ENCODE results near the gene NLK.
A peak's percentile ranks its signal among the peaks of the same experiment; 100 is the strongest.
"Not testable (repeated sequence)": the region's sequence is repeated elsewhere in the genome, so short reads cannot be mapped to it uniquely, and the experiment has no call there.

Gene NLK
- total RNA-seq, result 11.5 to 24.7 reads per million in 2 donors

DNA sequence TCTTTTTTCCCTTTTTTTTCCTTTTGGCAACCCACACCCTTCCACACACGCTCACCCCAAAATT is at the start of gene NLK:
Gene NLK, plus strand, starts transcription at position 21 of the 64 bp plus-strand sequence. CDS start 197 bp downstream, outside the sequence.
- no peak for DNase-seq

GRCh38 chr17:27993161-27993695 is 49.2 kb upstream of the NLK start:
- DNase-seq, result no peak

DNA sequence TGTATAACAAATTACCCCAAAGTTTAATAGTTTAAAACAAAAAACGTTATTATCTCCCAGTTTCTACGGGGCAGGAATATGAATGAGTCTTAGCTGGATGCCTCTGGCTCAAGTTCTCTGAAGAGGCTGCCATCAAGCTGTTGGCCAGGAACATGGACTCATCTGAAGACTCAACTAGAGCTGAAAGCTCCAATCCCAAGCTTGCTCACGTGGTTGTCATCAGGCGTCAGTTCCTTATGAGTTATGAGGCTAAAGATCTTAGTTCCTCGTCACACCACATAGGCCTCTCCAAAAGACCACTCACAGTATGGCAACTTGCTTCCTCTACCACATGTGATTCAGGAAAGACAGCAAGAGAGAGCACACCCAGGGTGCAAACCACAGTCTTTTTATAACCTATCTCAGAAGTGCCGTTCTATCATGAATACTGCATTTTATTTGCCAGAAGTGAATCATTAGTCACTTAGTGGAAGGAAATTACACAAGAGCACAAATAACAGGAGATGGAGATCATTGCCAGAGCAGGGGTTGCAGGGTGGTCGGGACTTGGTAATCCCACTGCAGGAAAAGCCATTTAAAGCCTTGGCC is 48.7 kb upstream of the NLK start:
- no peak for DNase-seq

GRCh38 chr17:27994586-27994985 is 47.9 kb upstream of the NLK start:
- no peak for DNase-seq

- no peak for DNase-seq
These were observed 46.9 kb upstream of the NLK start for GRCh38 chr17:27995554-27995953.

DNA sequence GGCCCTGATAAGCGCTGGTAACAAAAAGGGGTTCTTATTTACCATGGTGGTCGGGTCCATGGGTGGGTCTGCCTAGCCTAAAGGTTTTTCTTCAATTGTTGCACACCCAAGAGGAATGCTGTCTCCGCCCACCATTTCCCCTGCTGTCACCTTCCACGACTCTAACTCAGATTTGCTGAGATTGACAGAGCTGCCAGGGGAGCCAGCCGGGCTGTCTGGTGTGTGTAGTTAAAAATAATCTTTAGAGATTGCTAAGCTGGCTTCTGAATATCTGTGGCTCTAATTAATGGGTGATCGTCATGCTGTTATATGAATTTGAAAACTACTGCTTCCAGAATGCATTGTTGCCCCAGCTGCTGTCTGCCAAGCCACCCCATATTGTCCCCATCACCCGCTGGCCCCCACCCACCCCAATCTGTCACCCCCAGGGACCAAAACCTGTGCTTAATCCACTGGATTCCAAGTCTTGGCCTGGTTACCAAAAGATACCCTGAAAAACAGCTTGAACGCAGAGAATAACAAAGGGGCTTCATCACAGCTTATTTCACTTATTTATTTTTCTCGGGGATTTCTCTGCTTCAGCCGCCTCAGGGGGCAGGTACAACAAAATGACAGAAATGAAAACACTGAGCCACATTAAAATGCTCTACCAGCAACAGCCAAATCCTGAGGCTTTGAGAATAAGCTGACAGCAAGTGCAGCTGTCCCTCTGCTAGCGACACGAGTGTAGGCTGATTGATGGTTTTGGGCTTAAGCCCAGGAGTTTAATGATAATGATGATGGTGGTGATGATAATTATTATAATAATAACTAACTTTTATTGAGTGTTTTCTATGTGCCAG is 46.1 kb upstream of the NLK start:
- DNase-seq, result no peak

DNA sequence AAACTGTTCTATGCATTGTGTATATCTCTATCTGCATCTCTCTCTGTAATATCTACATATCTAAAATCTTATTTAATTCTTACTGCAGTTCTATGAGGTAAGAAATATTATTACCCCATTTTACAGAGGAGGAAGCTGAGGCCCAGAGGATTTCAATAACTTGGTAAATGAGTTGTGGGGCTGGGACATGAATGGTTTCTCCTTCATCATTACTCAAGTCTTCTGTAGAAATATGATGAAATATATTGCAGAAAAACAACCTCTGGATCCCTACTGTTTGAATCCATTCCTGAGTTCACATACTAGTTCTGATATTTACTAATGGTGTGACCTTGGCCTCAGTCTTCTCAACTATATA is 45.5 kb upstream of the NLK start:
- DNase-seq, result no peak

DNA sequence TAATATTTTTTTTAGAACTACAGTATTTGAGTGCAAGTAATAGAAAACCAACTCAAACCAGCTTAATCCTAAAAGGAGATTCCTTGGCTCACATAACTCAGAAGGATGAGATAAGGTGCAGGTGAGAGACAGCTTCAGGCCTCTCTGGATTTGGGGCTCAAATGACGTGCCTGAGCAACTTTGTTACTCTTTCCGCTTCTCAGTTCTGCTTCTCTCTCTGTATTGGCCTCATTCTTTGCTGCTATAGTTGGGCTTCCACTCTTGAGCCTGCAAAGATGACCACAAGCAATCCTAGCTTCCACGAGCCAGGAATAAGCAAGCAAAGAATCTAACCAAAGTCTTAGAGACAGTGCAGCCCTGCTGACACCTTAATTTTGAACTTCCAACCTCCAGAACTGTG is 45.0 kb upstream of the NLK start:
- no peak for DNase-seq

DNA sequence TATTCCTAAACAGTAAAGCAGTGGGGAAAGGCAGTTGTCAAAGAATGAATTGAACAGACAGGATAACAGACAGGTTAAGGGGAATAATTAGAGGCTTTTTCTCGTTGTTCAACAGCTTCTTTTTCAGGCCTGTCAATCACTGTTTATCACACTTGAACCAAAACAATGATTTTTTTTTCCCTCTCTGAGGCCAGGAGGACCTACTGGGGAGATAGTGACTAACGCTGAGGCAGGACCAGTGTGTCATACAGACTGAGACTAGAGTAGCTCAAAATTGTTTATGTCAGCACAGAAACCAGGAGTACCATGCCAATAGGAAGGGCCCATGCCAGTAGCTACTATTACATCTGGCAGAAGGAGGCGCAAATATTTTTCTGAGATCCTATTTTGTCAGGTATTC is 41.3 kb upstream of the NLK start:
- DNase-seq, result no peak

- DNase-seq, result peak in 1 of 5 experiments; percentile 24
These were observed 38.1 kb upstream of the NLK start for GRCh38 chr17:28004344-28004743.

- DNase-seq, result not testable (repeated sequence)
These were observed 34.6 kb upstream of the NLK start for GRCh38 chr17:28007925-28008324.

GRCh38 chr17:28008513-28008912 is 34.0 kb upstream of the NLK start:
- DNase-seq, result peak in 1 of 5 experiments; percentile 10

DNA sequence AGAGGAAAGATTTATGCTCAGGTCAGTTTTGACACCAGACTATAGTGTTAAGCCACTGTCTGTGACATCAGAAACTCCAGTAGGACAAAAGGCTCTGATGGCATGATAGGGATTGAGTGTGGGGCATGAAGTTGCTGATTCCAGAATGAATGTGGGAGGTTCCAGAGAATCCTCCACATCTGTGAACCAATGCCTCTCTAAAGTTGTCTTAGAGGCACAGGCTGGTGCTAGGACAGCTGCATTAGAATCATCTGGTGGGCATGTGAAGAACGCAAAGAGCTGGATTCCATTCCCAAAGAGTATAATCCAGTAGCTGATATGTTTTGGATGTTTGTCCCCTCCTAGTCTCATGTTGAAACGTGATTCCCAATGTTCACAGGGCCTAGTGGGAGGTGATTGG is 32.1 kb upstream of the NLK start:
- no peak for DNase-seq

- no peak for DNase-seq
These were observed 23.9 kb upstream of the NLK start for GRCh38 chr17:28018439-28019070.

- no peak for DNase-seq
These were observed 22.0 kb upstream of the NLK start for GRCh38 chr17:28020515-28020914.

GRCh38 chr17:28029044-28029443 is 13.4 kb upstream of the NLK start:
- DNase-seq, result no peak

GRCh38 chr17:28030386-28030785 is 12.1 kb upstream of the NLK start:
- no peak for DNase-seq

DNA sequence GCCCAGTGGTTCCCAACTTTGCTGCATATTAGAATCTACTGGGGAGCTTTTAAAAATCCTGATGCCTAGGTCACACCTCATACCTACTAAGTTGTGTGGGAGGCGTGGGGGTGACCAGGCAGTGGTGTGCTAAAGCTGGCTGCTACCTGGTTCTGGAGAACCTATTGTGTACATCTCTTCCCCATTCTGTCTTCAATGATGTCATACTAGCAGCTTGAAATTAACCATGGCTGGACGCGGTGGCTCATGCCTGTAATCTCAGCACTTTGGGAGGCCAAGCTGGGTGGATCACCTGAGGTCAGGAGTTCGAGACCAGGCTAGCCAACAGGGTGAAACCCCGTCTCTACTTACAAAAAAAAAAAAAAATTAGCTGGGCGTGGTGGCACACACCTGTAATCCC is 11.3 kb upstream of the NLK start:
- no peak for DNase-seq

DNA sequence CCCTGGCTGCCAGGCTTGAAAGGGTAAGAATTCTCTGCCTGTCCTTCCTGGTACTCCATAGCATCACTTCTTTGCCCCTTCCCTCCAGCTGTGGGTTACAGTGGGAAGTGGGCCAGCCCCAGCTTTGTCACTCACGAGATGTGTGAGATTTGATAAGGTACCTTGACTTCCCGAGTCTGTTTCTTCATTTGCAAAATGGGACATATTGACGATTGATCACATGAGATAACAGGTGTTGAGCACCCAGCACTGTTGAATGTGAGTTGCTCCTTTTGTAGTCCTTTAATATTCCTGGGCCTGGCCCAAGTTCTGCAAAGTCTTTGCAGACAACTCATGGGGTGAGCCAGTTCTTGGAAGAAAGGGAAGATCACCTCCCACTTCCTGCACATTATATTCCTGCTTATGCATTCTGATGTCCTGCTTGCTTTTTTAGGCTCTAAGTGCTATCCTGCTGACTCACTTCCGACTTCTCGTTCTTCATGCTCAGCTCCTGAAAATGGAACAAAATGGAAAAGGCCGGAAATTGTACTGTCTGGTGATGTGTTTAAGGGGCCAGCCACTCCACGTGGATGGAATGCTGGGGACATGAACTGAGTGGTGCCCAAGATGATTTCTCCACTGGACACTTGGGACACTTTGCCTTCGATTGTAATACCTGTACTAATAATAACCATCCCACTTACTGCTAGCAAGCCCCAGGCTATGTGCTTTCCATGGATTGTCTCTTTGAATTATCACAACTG is 8.3 kb upstream of the NLK start:
- DNase-seq, result no peak

DNA sequence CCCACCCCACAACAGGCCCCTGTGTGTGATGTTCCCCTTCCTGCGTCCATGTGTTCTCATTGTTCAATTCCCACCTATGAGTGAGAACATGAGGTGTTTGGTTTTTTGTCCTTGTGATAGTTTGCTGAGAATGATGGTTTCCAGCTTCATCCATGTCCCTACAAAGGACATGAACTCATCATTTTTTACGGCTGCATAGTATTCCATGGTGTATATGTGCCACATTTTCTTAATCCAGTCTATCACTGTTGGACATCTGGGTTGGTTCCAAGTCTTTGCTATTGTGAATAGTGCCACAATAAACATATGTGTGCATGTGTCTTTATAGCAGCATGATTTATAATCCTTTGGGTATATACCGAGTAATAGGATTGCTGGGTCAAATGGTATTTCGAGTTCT is 7.0 kb upstream of the NLK start:
- not testable (repeated sequence) for DNase-seq

- not testable (repeated sequence) for DNase-seq
These were observed 6.6 kb upstream of the NLK start for GRCh38 chr17:28035884-28036283.

DNA sequence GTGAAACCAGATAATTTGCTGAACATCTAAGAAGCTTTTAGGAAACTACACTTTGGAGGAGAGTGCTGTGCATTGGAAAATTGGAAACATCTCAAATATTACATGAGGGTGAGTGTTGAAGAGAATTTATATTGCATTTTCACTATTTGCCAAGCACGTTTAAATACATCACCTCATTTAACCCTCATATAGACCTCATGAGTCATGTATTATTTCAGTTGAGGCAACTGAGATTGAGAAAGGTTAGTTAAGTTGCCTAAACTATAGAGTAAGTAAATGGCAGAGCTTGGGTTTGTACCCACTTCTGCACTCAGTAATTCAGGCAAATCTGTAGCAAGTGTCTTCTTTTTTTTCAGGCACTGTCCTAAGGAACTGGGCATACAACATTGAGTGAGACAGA is 3.7 kb upstream of the NLK start:
- DNase-seq, result no peak

- DNase-seq, result no peak
These were observed 3.2 kb upstream of the NLK start for GRCh38 chr17:28039251-28039650.

DNA sequence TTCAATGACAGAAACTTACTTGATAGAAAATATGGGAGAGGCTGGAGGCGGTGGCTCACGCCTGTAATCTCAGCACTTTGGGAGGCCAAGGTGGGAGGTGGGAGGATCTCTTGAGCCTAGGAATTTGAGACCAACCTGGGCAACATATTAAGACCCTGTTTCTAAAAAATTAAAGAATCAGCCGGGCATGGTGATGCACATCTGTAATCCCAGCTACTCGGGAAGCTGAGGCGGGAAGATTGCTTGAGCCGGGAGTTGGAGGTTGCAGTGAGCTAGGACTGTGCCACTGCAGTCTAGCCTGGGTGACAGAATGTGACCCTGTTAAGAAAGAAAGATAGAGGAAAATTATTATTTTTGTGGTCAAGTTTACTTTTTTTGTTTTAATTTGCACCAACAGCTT is 2.1 kb upstream of the NLK start:
- DNase-seq, result no peak

Measured in T-helper 2 cell (primary cell).